ENCODE measurements around the gene B9D1.

- TF ChIP-seq GATA2 (IDR thresholded peaks at IDR 0.05; ENCODE audit: low read depth, low read length): no peak
- TF ChIP-seq GATA3 (IDR thresholded peaks at IDR 0.05; ENCODE audit: low read depth, low read length): no peak
Observed at GRCh38 chr17:19369107-19369778, 6.7 kb upstream of the B9D1 start.

All from SH-SY5Y (cell line).